Putamen (tissue), 1 donor: Measurements from ENCODE around the gene GRIK3.

Source experiments
- DNase-seq: peaks from one replicate; pipeline ENCODE4 v3.0.0-alpha.2; 2016; ENCODE audit warnings: low spot score

Gene GRIK3

DNA sequence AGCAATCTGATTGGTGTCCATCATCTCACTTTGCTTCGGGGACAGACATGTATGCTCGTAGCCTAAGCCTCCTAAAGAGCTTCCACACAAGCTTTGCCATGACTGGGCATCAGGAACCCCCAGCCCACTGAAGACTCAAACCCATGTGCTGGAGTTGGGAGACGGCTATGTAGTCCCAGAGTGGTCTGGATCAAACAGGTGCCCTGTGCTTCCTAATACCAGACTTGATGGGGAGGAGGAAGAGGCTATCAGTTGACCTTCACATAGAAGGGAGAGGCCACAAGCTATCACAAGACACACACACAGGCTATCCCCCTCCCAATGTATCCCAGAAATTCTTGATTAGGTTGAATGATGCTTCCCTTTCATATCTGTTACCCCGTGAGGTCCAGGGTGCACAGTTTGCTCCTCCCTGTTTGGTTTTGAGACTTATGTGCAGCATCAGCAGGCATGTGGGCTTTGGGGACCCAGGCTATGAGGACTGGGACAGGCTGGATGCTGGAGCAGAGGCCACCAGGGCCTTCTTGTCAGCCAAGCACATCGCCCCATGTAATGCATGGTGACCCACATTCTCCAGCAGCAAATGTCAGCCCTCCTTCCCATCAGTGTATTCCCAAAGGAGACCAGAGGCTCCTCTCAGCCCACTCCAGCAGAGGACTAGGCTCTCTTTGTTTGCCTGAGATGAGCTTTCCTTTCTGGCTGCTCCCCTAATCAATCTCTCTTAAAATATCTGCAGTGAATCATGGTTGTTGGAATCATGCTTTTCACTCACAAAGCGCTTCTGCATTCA, 159.8 kb downstream of the GRIK3 start:
- peak; percentile 34 for DNase-seq

DNA sequence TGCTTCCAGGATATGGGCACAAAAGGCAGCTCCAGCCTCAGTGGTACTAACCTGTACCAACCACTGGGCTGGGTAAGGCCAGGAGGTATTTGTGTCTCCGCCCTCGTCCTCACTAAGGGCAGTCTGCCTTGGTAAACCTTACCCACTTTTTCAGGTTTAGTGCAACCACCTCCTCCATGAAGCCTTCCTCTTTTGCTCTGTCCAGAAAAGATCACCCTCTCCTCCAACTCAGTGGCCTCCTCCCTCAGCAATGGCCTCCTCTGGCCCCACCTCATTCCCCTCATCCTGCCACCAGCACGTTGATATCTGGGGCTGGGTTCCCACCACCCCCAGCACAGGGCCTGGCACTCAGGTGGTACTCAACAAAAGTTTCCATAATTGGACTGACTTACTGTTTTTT, 161.5 kb downstream of the GRIK3 start:
- no peak for DNase-seq

DNA sequence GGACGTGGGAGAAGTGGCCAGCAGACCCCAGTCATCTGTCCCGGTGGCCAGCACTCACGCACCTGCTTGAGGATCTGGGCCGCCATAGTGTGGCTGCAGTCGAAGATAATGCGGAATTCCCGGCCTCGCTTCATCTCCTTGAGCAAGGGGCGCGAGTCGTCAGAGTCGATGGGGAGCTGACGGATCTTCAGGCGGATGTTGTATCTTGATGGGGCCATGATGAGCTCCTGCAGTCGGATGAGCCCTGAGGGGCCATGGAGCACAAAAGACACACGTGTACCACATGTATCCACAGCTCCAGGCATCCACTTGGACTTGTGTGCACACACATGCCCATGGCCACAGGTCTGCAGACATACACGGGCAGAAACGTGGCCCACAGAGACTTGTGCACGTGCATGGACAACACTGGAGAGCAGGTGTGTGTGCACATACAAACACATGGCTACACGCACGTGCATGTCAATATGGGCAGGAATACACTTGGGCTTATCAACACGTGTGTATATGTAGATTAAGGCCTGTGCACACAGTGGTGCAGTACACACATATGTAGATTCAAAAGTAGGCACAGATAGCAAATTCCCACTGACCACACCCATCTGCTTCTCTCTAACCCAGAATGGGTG, 162.1 kb downstream of the GRIK3 start:
- DNase-seq = no peak

DNA sequence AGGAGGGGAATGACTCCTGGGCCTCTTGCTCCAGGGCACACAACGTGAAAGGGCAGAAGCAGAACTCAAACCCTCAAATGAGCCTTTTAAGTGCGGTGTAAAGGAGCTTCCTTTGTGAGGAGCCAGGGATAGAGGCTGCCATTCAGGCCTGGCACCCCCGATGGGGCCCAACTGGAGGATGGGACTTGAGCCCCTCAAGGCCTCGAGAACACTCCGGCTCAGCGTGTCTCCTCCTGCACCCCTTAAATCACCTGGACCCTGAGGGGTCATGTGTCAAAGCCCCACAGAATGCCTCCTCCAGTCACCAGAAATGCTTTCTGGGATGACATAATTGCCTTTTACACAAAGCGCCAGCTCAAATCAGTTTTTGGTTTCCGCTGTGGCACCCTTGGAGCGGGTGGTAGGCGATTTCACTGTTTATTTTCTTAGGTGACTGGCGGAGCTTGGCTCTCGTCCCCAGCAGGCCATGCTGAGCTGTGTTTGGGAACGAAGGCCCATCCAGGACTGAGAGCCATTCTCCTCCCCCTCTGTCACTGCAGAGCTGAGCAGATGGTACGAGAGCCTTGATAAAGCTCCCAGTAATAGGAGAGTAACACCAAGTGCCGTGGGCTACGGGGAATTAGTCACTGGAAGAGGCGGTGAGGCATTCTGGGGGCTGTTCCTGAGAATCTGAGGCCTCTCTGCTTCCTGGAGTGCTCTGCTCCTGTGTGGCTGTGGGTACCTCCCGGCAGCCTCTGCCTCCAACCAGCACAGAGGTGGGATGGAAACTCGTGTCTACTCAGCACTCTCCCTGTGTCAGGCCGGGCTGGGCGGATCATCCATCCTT, 163.0 kb downstream of the GRIK3 start:
- DNase-seq = peak; percentile 77

DNA sequence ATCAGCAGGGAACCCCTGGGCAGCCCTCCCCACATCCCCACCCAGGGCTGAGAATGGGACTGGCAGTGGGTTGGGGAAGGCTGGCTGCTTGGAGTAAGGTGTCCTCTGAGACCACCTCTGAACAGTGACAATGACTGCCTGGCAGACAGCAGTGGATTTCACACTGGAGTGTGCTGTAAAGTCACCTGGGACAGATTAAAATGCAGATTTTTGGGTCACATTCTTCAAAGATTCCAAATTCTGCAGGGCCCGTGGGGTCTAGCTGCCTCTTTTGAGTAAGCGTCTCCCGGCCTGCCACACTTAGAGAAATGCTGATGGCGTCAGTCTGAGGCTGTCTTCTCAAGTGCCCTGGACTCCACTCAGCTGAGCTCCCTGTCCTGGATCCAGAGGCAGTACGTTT, 164.5 kb downstream of the GRIK3 start:
- no peak for DNase-seq

DNA sequence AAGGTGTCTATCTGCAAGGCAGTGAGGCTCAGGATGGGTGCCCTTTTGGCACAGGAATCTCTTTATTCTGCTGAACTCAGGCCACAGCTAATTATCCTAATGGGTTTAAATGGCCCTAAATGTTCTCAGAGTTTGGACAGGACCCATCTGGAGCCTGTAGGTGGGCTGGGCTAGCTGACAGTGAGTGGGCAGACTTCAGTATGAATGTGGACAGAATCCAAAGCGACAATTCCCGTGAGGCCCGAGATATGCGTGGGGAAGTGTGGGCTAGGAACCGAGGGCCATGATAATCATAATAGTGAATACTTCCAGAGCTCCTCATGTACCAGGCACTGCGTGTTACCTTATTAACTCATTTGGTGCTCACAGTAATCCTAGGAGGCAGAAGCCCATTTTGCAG, 165.3 kb downstream of the GRIK3 start:
- no peak for DNase-seq

DNA sequence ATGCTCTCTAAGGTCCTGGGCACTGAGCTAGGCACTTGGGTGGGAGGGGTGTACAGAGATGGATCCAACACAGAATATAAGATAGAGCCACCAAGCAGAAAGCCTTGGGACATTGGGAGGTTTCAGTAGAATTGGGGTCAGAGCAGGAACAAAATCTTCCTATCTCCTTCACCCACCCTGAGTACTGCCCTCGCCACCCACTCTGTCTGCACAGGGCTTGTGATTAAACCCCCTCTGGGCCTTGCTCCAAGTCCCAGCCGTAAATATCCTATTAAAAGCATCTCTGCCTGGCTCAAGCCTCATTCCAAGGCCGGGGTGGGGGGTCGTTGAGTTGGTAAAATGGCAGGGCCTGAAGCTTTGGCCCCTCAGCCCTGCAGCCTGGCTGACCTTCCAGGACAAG, 166.7 kb downstream of the GRIK3 start:
- DNase-seq = no peak

DNA sequence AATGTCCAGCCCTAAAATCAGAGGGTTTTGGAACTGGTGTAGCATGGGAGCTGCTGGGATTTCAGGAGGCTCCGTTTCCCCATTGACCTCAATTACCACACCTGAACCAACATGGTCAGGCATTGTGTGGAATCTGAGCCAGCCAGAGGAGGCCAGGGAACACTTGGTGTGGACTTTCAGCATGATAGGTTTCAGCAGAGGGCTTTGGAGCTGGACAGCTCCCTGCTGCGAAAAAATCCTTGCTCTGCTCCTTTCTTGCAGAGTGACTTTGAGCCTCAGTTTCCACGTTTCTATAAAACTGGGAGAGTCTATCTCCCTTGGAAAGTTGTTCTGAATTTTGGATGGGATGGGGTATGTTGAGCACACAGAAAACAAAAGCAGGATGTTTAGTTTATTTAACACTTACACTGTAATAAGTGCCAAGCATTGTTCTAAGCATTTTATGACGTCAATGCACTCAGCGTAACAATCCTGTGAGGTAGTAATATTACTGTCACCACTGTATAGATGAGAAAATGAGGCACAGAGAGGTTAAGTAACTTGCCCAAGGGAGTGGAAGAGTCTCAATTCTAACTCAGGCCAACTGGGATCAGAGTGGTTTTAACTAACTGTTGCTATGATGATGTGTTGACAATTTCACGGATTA, 168.0 kb downstream of the GRIK3 start:
- DNase-seq = no peak

DNA sequence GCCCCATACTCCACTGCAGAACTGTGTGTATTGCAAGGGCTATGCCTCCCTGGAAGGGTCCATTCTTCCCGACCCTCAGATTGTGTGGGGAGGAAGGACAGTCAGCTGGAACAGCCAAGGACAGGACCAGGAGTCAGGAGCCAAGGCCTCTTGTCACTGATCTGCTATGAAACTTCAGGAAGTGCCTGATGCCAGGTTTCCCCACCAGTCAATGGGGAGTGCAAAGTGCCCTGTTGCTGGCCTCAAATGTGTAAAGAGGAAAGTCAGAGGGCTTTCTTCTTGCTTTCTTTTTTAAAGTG, 168.8 kb downstream of the GRIK3 start:
- no peak for DNase-seq

DNA sequence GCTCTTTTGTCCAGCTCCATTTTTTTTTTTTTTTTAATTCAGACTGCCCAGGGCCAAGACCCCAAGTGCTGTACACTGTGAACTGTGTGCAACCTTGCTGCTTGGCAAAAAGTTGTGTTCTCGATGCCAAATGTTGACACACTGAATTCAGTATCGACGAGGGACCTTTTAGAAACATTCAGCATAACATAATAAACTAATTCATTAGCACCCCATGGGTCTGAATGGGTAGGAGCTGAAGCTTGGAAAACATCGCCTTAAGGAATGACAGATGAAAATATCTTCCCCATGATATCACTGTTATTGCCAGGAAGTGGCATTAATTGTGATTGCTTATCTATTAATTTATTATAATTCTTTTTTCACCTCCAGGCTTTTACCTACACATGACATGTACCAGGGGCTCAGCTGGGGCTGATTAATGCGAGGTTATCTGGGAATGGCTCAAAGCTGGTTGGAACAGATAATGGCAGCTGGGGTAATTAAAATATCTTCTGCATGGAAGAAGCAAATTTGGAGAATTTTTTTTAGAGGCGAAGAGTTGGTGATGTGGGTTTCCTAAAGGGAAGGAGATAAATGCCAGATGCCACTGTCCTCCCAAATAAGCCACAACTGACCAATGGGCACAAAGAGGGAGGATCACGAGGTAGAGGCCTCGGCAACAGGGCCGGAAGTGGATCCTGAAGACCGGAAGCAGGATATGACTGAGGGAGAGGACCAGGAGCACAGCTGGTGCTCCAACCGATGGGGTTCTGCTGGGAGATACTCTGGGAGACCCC, 169.3 kb downstream of the GRIK3 start:
- no peak for DNase-seq

DNA sequence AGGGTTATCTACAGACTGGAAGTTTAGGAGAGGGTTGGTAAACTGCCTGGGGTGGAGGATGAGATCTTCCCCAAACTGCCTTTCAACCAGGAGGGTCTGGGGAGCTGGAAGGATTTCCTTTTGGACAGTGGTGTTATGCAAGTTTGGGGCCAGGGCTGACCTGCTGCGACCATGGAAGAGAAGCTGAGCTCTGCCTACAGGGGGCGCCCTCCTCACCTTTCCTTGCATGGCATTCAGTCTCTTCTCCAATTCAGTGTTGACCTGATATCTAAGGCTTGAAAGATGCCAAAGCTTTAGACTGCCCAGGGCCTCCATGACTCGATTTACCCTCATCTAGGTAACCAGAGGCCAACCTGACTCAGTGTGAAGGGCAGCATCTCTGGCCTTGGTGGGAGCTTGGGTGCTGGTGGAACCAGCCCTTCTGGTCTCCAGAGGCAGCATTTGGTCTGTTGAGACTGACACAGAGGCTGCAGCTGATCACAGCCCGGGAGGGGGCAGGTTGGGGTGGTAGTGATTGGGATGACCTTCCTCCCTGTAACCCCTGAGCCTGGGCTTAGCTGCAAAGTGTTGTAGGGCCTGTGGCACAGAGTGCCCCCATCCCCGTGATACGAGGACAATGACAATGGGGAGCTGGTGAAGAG, 170.0 kb downstream of the GRIK3 start:
- DNase-seq = no peak

DNA sequence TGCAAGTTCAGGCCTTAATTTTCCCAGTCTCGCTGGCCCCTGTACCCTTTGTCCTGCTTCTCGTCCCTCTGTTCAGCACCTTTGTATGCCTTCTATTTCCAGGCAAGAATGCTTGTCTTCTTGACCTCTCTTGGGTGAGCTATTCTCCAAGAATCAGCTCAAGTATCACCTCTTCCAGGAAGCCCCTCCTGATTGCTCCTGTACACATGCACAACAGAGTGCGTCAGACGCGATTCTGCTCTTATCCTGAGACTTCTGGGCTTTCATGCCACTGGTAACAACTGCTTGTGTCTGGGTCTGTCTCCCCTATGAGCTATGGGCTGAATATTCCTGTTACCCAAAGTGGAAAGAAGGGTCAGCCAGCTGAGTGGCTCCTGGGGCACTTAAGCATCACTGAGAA, 170.8 kb downstream of the GRIK3 start:
- DNase-seq = no peak

DNA sequence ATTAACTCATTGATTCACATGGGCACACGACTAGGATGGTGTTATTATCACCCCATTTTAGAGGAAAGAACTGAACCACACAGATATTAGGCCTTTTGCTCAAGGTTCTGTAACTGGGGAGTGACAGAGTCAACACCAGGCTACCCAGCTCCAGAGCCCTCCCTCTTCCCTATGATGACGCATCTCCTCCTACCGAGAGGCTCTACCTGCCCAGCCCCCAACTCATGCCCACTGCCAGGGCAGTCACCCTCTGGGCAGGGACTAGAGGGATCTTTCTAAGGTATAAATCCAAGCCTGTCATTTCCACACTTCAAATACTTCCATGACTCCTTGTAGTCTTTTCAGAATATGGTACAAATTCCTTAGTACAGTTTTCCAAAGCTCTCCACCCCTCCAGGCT, 171.3 kb downstream of the GRIK3 start:
- no peak for DNase-seq

DNA sequence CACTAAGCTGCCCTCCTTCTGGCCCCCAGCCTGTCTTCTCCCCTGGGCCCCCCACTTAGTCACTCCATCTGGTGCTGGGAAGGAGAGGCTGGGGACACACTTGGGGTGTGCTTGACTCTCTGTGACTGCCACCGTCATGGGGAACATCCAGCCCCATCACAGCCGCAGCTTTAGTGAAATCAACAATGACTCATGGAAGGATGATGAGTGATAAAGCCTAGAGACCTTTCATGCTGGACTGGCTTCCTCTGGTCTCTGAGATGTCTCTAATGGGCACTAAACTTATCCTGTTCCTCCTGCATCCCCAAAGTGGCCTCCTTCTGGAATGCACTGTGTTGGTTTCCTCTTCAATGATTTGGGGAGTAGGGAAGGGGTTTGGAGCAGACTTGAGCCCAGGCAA, 172.9 kb downstream of the GRIK3 start:
- no peak for DNase-seq

DNA sequence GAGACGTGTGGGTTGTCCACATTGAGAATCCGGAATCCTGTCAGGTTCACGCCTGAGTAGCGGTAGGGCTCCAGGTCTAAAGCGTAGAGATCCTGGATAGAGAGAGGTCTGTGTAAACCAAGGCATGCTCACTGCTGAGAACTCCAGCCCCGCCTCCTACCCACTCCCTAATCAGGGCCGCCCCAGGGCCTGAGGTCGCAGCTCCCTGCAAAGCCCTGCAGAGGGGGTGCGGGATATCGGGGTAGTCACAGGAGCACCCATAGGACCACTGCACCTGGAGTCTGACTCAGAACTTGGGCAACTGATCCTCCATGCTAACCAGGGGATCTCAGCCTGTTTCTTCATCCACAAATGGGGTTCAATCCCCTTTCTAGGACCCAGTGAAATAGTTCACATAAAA, 174.4 kb downstream of the GRIK3 start:
- no peak for DNase-seq

DNA sequence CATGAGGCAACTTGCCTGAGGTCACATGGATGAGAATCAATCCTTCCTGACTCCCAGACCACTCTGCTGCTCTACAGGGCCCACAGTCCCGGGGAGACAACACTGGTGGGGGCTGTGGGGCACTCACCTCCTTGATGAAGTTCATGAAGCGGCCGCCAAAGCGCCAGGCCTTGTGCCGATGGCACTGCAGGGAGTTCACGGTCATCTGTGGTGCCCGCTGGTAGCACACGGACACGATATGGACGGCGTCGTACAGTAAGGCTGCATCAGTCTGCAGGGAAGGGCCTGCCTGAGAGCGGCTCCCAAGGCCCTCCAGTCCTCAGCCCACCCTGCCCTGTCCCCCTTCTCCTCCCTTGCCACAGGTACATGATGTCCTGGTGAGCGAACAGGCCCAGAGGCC, 175.3 kb downstream of the GRIK3 start:
- no peak for DNase-seq

DNA sequence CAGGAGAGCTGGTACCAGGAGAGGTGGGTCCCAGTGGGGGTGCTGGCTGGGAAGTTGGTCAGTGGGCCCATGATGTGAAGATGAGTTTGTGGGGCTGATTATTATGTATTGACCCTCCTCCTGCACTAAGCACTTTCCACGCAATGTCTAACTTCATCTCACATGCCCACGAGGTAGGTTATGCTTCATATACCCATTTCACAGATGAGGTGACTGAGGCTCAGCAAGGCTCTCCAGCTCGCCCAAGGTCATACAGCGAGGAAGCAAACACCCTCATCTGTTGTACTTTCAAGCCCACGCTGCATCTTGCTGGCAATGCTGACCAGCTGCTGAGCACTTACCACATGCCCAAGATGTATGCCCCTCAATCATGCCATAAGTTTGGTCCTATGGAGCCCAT, 175.8 kb downstream of the GRIK3 start:
- no peak for DNase-seq

DNA sequence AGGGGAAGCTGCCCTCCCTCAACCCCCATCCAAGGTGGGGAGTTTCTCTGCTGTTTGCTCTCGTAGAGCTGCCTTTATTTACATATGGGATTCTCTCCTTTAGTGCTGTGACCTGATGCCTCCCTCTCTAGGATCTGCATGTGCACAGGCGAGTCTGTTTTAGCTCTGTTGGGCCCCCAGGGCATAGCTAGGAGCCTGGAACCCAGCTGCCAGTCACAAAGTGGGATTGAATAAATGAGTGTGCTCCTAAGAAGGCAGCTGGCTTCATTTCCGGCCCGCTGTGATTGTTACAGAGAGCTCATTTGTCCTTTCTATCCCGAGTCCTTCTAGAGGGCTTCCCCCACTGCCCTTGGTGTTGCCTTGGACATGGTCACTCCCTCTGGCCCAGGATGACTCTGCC, 176.6 kb downstream of the GRIK3 start:
- DNase-seq = no peak

DNA sequence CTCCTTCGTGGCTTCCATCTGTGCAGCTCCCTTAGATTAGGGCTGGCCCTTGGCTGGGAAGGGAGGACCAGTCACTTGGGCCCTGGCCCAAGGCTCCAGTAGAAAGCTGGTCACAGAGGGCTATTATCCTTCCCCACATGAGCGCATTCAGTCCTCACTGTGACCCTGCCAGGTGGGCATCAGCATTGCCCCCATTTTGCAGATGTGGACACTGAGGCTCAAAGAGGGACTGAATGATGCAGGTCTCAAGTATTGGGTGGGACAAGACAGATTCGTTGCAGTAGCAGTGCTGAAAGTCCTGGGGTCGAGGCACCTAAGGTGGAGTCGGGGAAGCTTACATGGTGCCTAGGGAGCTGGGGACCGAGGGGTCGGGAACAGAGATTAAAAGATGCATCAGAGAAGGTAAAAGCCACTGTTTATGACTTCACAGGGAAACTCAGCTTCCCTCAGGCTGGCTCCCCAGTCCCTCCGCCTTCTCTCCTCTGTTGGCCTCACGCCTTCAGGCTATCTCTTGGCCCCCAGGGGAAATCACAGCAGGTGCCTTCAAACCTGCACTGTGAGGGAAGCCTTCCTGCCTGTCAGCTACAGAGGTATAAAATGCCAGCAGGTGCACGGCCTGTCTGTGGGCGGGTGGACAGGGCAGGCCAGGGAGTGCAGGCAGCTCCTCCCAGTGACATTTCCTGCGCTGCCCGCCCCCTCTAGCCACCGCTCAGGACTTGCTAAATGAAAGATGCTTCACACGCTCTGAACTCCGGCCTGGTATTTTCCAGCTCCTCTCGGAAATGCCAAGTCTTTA, 178.4 kb downstream of the GRIK3 start:
- no peak for DNase-seq

DNA sequence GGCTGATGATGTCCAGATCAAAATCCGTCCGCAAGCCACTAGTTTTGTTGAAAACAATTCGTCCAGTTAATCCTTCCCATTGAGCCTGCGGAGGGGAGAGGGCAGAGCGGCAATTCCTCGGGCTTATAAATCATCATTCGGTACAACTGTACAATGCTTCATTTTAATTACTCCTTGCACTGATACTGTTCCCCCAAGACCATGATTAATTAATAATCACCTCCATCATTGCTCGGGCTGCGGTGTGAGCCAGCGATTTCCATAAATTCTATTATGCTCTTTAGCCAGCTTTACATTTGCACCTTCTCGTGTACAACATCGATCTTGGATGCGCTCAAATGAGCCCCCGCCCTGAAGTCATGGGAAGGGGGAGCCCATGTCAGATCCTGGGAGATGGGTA, 180.7 kb downstream of the GRIK3 start:
- DNase-seq = no peak

DNA sequence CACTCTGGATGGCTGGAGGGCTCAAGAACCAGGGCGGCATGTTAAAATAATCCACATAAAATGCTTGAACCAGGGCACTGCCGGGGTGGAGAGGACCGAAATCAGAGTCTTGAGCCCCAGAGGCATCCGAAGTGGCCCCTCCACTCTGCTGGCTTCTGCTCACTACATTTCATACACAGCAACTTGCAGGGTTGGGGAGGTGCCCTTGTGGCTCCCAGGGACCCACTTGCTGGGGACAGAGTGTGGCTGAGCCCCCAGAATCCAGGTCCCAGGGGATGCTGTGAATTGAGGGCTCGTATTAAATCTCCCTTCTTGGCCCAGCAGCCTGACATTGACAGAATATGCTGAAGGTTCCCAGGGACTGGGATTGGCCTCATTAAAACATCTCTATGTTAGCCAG, 181.7 kb downstream of the GRIK3 start:
- no peak for DNase-seq
